Prostate gland (tissue), 2 donors: ENCODE results near the gene DIAPH2. TPM values are rescaled to one million over a fixed set of nuclear protein-coding genes. Genes with fewer than 3 reads are reported as not detected.

Experiments used
- DNase-seq: peaks from one replicate; pipeline ENCODE4 v3.0.0-alpha.2; 2019; ENCODE audit warnings: low spot score
- H3K27ac ChIP-seq, 2 donors: fragments of 200-600 bp; sonication (generic); 2 replicates each; pipeline ENCODE4 v1.5.1; 2017 to 2019
- H3K27me3 ChIP-seq: fragments of 200-600 bp; sonication (generic); replicated peaks from 2 replicates; pipeline ENCODE4 v1.5.1; 2019; ENCODE audit not compliant: insufficient read depth
- H3K36me3 ChIP-seq, 2 donors: fragments of 200-600 bp; sonication (generic); 1 replicate in 1 of 2; 2 replicates in 1 of 2; pipeline versions ENCODE4 v1.5.1 to v1.8.1; 2017 to 2019
- H3K4me1 ChIP-seq: fragments of 200-600 bp; sonication (generic); replicated peaks from 2 replicates; pipeline ENCODE4 v1.5.1; 2019
- H3K4me3 ChIP-seq, 2 donors: fragments of 200-600 bp; sonication (generic); 2 replicates each; pipeline ENCODE4 v1.5.1; 2017 to 2019
- H3K9me3 ChIP-seq: fragments of 200-600 bp; sonication (generic); 2 replicates; pipeline ENCODE4 v1.5.1; 2017
- CTCF ChIP-seq, 4 experiments: fragments of 200-600 bp in 2 of 4; fragments of 450-650 bp in 2 of 4; sonication (generic) in 2 of 4; IDR thresholded peaks; 1 replicate in 3 of 4; 2 replicates in 1 of 4; pipeline ENCODE4 v1.5.1; 2016 to 2019; ENCODE audit warnings: antibody characterized with exemption in 4 of 4, mild to moderate bottlenecking in 2 of 4, moderate library complexity in 2 of 4
- POLR2A ChIP-seq: fragments of 450-650 bp; IDR thresholded peaks from one replicate; pipeline ENCODE4 v1.6.1; 2016; ENCODE audit warnings: antibody characterized with exemption, mild to moderate bottlenecking
- POLR2AphosphoS5 ChIP-seq: sonication (generic); formaldehyde crosslinking; IDR thresholded peaks from one replicate; pipeline ENCODE4 v1.6.1; 2017; ENCODE audit warnings: antibody characterized with exemption
- WGBS: methylation state at CpG from one replicate; pipeline ENCODE4 v1.1.5; 2018; 5-methylcytosine and 5-hydroxymethylcytosine counted together
- intact Hi-C: fragments of 100-400 bp; cut with DNase I; formaldehyde crosslinking; loops from one replicate; pipeline ENCODE4 v1.14.2; 2022
- total RNA-seq, 2 donors: library from RNA; depleted of rRNA; stranded (reverse); fragments of >200 nt; gene quantifications; one replicate each; pipeline ENCODE4 v1.1.0, GENCODE V29; 2016

Gene DIAPH2
- 10 to 100 TPM in 1 of 2 donors, 1 to 10 TPM in 1; 8.1 to 44.8 TPM for total RNA-seq

GRCh38 chrX:96684339-96685209, at the start of gene DIAPH2:
Gene DIAPH2 (plus strand): TSS chrX:96684842.
- no peaks in the 10 kb centered on the region for H3K27me3 ChIP-seq
- peak; percentile 37 for DNase-seq
- H3K4me3 ChIP-seq, result peak within 1 kb of the TSS; percentile 48 to 52
- H3K36me3 ChIP-seq, result no peaks in the 10 kb centered on the region
- H3K4me1 ChIP-seq, result no peaks in the 10 kb centered on the region
- intact Hi-C loops, result no loop called here
- TF ChIP-seq CTCF (IDR thresholded peaks at IDR 0.05), result peak in 1 of 4 experiments; percentile 18
- peak; percentile 39 for TF ChIP-seq POLR2AphosphoS5
- no peak for TF ChIP-seq POLR2A
- peak within 1 kb of the TSS; percentile 61 to 67 for H3K27ac ChIP-seq
- H3K9me3 ChIP-seq, result no peaks in the 10 kb centered on the region
- WGBS, result 3% methylated on average over 30 of the region's 57 CpGs

GRCh38 chrX:96650023-96650422, 34.6 kb upstream of the DIAPH2 start:
- no peak for DNase-seq
- TF ChIP-seq CTCF (IDR thresholded peaks at IDR 0.05) (no peak), POLR2A (no peak), POLR2AphosphoS5 (no peak)
- Histone ChIP-seq H3K27ac (no peak overlapping the region), H3K9me3 (no peaks in the 10 kb centered on the region), H3K4me1 (no peaks in the 10 kb centered on the region), H3K27me3 (no peaks in the 10 kb centered on the region), H3K4me3 (no peak overlapping the region), H3K36me3 (no peaks in the 10 kb centered on the region)
- intact Hi-C loops, result no loop called here
- WGBS, result 73% methylated on average over 2 of the region's 2 CpGs

- Histone ChIP-seq H3K36me3 (no peaks in the 10 kb centered on the region), H3K9me3 (no peaks in the 10 kb centered on the region), H3K27me3 (no peaks in the 10 kb centered on the region), H3K4me3 (no peak overlapping the region), H3K4me1 (no peaks in the 10 kb centered on the region), H3K27ac (no peak overlapping the region)
- no peak for DNase-seq
- WGBS, result 86% methylated on average over 15 of the region's 20 CpGs
- TF ChIP-seq POLR2AphosphoS5 (no peak), CTCF (IDR thresholded peaks at IDR 0.05) (no peak), POLR2A (no peak)
- intact Hi-C loops, result no loop called here
Measured at GRCh38 chrX:96655947-96656623, 28.6 kb upstream of the DIAPH2 start.

GRCh38 chrX:96682516-96682915, 2.1 kb upstream of the DIAPH2 start:
- Histone ChIP-seq H3K27ac (no peak overlapping the region), H3K36me3 (no peaks in the 10 kb centered on the region), H3K4me1 (no peaks in the 10 kb centered on the region), H3K9me3 (no peaks in the 10 kb centered on the region), H3K4me3 (no peak overlapping the region), H3K27me3 (no peaks in the 10 kb centered on the region)
- TF ChIP-seq POLR2AphosphoS5 (no peak), POLR2A (no peak), CTCF (IDR thresholded peaks at IDR 0.05) (no peak)
- WGBS, result 94% methylated on average over 4 of the region's 4 CpGs
- no peak for DNase-seq
- intact Hi-C loops, result no loop called here
